ENCODE data around the gene IRF2. TPM values are rescaled to one million over a fixed set of nuclear protein-coding genes. Genes with fewer than 3 reads are reported as not detected.
"Not testable (repeated sequence)": the region's sequence is repeated elsewhere in the genome, so short reads cannot be mapped to it uniquely, and the experiment has no call there.

The IRF2 gene
- total RNA-seq, 3 donors from 2014 or later (not counting 1 experiment from before 2014, with no cell fraction given), result 50.6 to 68.5 (median 59.8) TPM

GRCh38 chr4:184348311-184349233 lies 125.8 kb downstream of the IRF2 start:
- Histone ChIP-seq H3K27ac (ENCODE audit: low read length) (no peak overlapping the region), H3K27me3 (ENCODE audit: control insufficient read depth, insufficient read depth, low read length) (no peaks in the 10 kb centered on the region), H3K36me3 (ENCODE audit: control insufficient read depth, insufficient read depth, low read length) (no peaks in the 10 kb centered on the region), H3K9me3 (ENCODE audit: control insufficient read depth, insufficient read depth, low read length) (no peaks in the 10 kb centered on the region), H3K4me1 (ENCODE audit: control insufficient read depth, insufficient read depth, low read length) (peaks cover 49% of the 10 kb centered on the region), H3K4me3 (ENCODE audit: low read length) (no peak overlapping the region)
- H3K4me1 Mint-ChIP-seq, result peaks cover 60 to 64% of the 10 kb centered on the region in 2 donors
- ATAC-seq, result no peak
- no peaks in the 10 kb centered on the region for H3K27me3 Mint-ChIP-seq (ENCODE audit: low read depth in 2 of 2)
- no peak for DNase-seq
- peak overlapping the region; percentile 82 to 89 for H3K27ac Mint-ChIP-seq
- TF ChIP-seq CTCF (IDR thresholded peaks at IDR 0.05), result no peak
- peak overlapping the region; percentile 83 for H3K4me3 Mint-ChIP-seq
- no peaks in the 10 kb centered on the region for H3K9me3 Mint-ChIP-seq
- no peaks in the 10 kb centered on the region for H3K36me3 Mint-ChIP-seq
- WGBS (ENCODE audit: insufficient coverage), result 93% methylated on average over 14 of the region's 15 CpGs
- intact Hi-C loops (cut with micrococcal nuclease), result loop anchor here (10.0 kb wide), 3 partner anchors 84 to 186 kb away; partner anchors contain the start of gene IRF2

GRCh38 chr4:184347251-184348239 lies 126.8 kb downstream of the IRF2 start:
- Mint-ChIP-seq H3K4me1 (peaks cover 62 to 64% of the 10 kb centered on the region in 2 donors), H3K27me3 (ENCODE audit: low read depth in 2 of 2) (no peaks in the 10 kb centered on the region), H3K9me3 (no peaks in the 10 kb centered on the region), H3K36me3 (no peaks in the 10 kb centered on the region), H3K27ac (peak overlapping the region; percentile 82 to 89), H3K4me3 (peak overlapping the region; percentile 83)
- H3K27me3 ChIP-seq (ENCODE audit: control insufficient read depth, insufficient read depth, low read length), result no peaks in the 10 kb centered on the region
- intact Hi-C loops (cut with micrococcal nuclease), result loop anchor here (10.0 kb wide), 3 partner anchors 83 to 187 kb away; partner anchors contain the start of gene IRF2
- H3K4me3 ChIP-seq (ENCODE audit: low read length), result no peak overlapping the region
- H3K9me3 ChIP-seq (ENCODE audit: control insufficient read depth, insufficient read depth, low read length), result no peaks in the 10 kb centered on the region
- no peaks in the 10 kb centered on the region for H3K36me3 ChIP-seq (ENCODE audit: control insufficient read depth, insufficient read depth, low read length)
- ATAC-seq, result peak; percentile 73 to 74 (median 74)
- no peak for TF ChIP-seq CTCF (IDR thresholded peaks at IDR 0.05)
- DNase-seq, result peak in 1 of 2 donors; percentile 16
- WGBS (ENCODE audit: insufficient coverage), result 33% methylated on average over 16 of the region's 16 CpGs
- peaks cover 51% of the 10 kb centered on the region for H3K4me1 ChIP-seq (ENCODE audit: control insufficient read depth, insufficient read depth, low read length)
- H3K27ac ChIP-seq (ENCODE audit: low read length), result peak overlapping the region; percentile 42

- no peaks in the 10 kb centered on the region for H3K9me3 ChIP-seq (ENCODE audit: control insufficient read depth, insufficient read depth, low read length)
- H3K4me3 Mint-ChIP-seq, result peak overlapping the region; percentile 83
- H3K27me3 Mint-ChIP-seq (ENCODE audit: low read depth in 2 of 2), result no peaks in the 10 kb centered on the region
- no peak for DNase-seq
- H3K36me3 Mint-ChIP-seq, result no peaks in the 10 kb centered on the region
- H3K27ac Mint-ChIP-seq, result peak overlapping the region; percentile 82 to 89
- no peak for ATAC-seq
- intact Hi-C loops (cut with micrococcal nuclease), result loop anchor here (10.0 kb wide), 3 partner anchors 82 to 188 kb away; partner anchors contain the start of gene IRF2
- H3K4me1 Mint-ChIP-seq, result peaks cover 62 to 64% of the 10 kb centered on the region in 2 donors
- peaks cover 51% of the 10 kb centered on the region for H3K4me1 ChIP-seq (ENCODE audit: control insufficient read depth, insufficient read depth, low read length)
- H3K27ac ChIP-seq (ENCODE audit: low read length), result peak overlapping the region; percentile 42
- no peaks in the 10 kb centered on the region for H3K27me3 ChIP-seq (ENCODE audit: control insufficient read depth, insufficient read depth, low read length)
- TF ChIP-seq CTCF (IDR thresholded peaks at IDR 0.05), result no peak
- WGBS (ENCODE audit: insufficient coverage), result 82% methylated on average over 2 of the region's 2 CpGs
- H3K36me3 ChIP-seq (ENCODE audit: control insufficient read depth, insufficient read depth, low read length), result no peaks in the 10 kb centered on the region
- no peak overlapping the region for H3K4me3 ChIP-seq (ENCODE audit: low read length)
- H3K9me3 Mint-ChIP-seq, result no peaks in the 10 kb centered on the region
Observed at GRCh38 chr4:184346682-184347081, 127.7 kb downstream of the IRF2 start.

GRCh38 chr4:184346273-184346672 lies 128.1 kb downstream of the IRF2 start:
- H3K27ac Mint-ChIP-seq, result peak overlapping the region; percentile 82 to 89
- H3K9me3 Mint-ChIP-seq; DNase-seq; ATAC-seq; H3K4me3 ChIP-seq (ENCODE audit: low read length); H3K36me3 ChIP-seq (ENCODE audit: control insufficient read depth, insufficient read depth, low read length); H3K36me3 Mint-ChIP-seq; H3K9me3 ChIP-seq (ENCODE audit: control insufficient read depth, insufficient read depth, low read length); H3K27me3 Mint-ChIP-seq (ENCODE audit: low read depth in 2 of 2); H3K27me3 ChIP-seq (ENCODE audit: control insufficient read depth, insufficient read depth, low read length): not testable (repeated sequence)
- 91% methylated on average over 6 of the region's 6 CpGs for WGBS (ENCODE audit: insufficient coverage)
- intact Hi-C loops (cut with micrococcal nuclease), result loop anchor here (10.0 kb wide), 3 partner anchors 81 to 189 kb away; partner anchors contain the start of gene IRF2
- peak overlapping the region; percentile 83 for H3K4me3 Mint-ChIP-seq
- H3K27ac ChIP-seq (ENCODE audit: low read length), result peak overlapping the region; percentile 42
- H3K4me1 Mint-ChIP-seq, result peaks cover 62 to 64% of the 10 kb centered on the region in 2 donors
- H3K4me1 ChIP-seq (ENCODE audit: control insufficient read depth, insufficient read depth, low read length), result peaks cover 51% of the 10 kb centered on the region
